Measurements from ENCODE around the gene SBF2.

GRCh38 chr11:9731256-9731655 lies 562.8 kb downstream of the SBF2 start:
- TF ChIP-seq MGA (IDR thresholded peaks at IDR 0.05): no peak
- TF ChIP-seq EZH2 (IDR thresholded peaks at IDR 0.05; ENCODE audit: borderline replicate concordance, low read depth, low read length): no peak
- TF ChIP-seq CTCF (IDR thresholded peaks at IDR 0.05 in 2 of 3, conservative IDR thresholded peaks at IDR 0.05 in 1 of 3; ENCODE audit: insufficient read depth in 2 of 3, low read depth in 1 of 3, low read length in 3 of 3): no peak
